ENCODE data around the gene TROAP.
"Not testable (repeated sequence)": the region's sequence is repeated elsewhere in the genome, so short reads cannot be mapped to it uniquely, and the experiment has no call there.

The TROAP gene

DNA sequence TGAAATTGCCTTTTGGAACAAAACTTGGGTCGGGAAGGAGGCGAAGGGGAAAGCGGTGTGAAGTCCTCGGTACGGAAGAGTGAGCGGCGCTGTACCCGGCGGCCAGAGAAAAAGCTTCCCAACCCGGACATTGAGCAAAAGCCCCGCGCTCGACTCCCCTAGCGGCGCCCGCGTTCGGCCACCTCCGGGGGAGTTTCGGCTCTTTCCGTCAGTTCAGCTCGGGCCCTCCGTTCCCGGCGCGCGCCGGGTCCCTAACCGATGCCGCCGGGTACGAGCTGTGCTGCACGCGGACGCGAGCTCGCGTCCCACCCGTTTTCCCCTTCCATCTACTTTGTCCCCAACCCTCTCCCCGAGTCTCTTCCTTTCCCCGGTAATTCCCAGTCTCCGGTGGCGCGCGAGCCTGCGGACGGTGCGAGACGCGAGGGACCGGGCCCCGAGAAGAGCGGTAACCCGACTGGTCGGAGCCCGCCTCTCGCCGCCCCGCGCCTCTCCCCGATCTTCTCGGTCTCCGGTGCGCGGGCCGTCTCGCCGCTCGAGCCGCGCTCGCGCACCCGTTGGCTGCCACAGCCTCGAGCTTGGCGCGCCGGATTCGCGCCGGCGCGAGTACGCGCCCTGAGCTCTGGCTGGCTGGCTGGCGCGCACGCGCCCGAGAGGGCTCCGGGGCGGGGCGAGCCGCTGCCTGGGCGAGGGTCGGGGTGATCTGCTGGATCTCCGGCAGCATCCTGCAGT lies 43.8 kb downstream of the TROAP start:
- DNase-seq (ENCODE audit: low spot score): peak; percentile 95

DNA sequence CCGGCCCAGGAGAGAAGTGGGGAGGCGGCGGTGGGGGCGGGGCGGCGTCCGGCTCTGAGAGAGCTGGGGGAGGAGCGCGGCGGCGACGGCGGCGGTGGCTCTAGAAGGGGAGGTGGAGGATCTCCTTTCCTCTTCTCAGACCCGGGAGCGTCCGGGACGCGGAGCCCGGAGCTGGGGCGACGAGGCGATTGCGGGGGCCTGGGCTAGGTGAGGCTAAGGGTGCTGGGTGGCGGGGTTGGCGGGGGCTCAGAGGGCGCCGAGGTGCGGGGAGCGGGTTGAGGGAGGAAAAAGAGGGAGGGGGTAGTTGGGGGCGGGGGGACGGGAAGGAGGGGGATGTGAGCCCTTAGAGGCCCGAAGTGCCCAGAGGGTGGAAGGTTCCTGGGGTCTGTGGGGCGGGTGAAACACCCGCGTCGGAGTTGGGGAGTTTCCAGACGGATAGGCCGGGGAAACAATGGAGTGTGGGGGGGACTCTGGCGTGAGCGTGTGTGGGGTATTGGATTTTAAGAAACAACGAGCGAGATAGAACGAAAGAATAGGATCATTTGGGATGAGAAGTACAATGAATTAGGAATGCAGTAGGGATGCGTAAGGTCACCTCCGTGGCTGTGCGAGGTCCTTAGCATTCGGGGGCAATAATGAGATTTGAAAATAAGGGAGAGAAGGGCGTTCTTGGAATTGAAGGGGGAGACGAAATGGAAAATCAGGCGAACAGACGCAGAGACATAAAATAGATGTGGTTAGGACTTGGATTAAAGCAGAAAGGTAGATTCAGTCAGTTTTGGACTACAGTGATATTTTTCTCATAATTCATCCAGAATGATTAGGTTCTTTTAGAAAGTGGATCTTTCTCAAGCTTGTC lies 44.6 kb downstream of the TROAP start, which contains the start of gene SPATS2:
Gene SPATS2, plus strand, starts transcription at position 82 of the 859 bp plus-strand sequence. CDS start 93,551 bp downstream, outside the sequence.
- no peak for DNase-seq (ENCODE audit: low spot score)

DNA sequence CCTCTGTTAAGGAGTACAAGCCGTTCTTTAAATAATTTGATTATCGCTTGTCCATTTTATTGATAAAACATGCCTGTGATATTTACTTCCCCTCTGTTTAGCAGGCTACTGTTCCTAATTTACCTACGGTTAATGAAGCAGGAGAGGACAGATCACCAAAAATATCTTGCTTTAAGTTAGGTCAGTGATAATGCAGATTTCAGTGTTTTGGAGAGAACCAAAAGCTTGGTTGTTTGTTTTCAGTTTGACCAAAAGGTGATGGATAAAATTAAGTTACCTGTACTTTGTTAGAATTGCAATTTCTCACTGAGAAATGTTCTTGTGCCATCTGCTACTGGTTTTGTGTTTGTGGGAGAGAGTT lies 45.2 kb downstream of the TROAP start:
- peak; percentile 49 for DNase-seq (ENCODE audit: low spot score)

- DNase-seq (ENCODE audit: low spot score): peak; percentile 79
Observed at GRCh38 chr12:49369411-49370145, 46.5 kb downstream of the TROAP start.

DNA sequence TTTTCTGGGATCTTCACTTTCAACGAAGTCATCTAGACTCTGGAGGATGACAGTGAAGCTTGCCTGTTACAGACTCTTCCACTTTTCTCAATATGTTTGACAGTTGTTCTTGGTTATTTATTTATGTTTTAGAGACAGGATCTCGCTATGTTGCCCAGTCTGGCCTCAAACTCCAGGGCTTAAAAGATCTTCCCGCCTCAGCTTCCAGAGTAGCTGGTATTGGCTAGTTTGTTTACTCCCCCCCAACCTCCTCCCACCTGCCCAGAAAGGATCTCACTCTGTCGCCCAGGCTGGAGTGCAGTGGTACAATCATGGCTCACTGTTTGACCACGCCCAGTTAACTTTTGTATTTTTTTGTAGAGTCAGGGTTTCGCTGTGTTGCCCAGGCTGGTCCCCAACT lies 47.5 kb downstream of the TROAP start:
- no peak for DNase-seq (ENCODE audit: low spot score)

- DNase-seq (ENCODE audit: low spot score): no peak
Observed at GRCh38 chr12:49375406-49375805, 52.4 kb downstream of the TROAP start.

DNA sequence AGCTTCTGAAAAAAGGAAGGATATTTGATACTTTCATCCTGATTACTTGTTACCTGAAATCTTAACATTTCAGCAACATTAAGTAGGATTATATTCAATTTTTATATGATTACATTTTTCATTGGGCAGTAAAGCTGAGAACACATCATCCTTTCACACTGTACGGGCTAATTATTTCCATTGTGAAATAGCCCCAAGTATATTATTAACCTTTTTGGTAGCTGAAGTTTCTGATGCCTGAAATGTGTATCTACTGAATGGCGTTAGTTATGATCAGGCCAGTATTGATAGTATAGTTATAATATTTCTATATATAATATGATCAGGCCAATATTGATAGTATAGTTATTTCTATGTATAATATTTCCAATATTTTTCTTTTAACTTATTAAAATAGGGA lies 54.3 kb downstream of the TROAP start:
- DNase-seq (ENCODE audit: low spot score): no peak

- DNase-seq (ENCODE audit: low spot score): not testable (repeated sequence)
Observed at GRCh38 chr12:49380184-49380583, 57.1 kb downstream of the TROAP start.
